HCT116 (cell line): Measurements from ENCODE around the gene MFN2. TPM values are rescaled to one million over a fixed set of nuclear protein-coding genes. Genes with fewer than 3 reads are reported as not detected.

Experiments
- ATAC-seq: fragments of 200-7000 bp; cut with Tn5 transposase; 2 replicates; pipeline ENCODE4 v1.9.1; 2020; ENCODE audit warnings: mild to moderate bottlenecking, moderate library complexity
- BruUV-seq: library from RNA; stranded (reverse); fragments of 400-500 nt; replicated peaks from 2 replicates; lab custom pipeline; 2021; lab: Mats Ljungman, UMichigan
- CTCF ChIA-PET: fragments of 300-600 bp; sonication (Branson Sonifier 250); formaldehyde crosslinking; loops from one replicate; lab custom pipeline; 2021; ENCODE audit warnings: antibody characterized with exemption; lab: Charles Lee
- POLR2A ChIA-PET: fragments of 300-600, 350-600 bp; sonication (Branson Sonifier 250); formaldehyde crosslinking; loops from one replicate; lab custom pipeline; 2021; ENCODE audit warnings: antibody characterized with exemption; lab: Charles Lee
- RAD21 ChIA-PET, 2 experiments: fragments of 300-600 bp; sonication (Branson Sonifier 250); formaldehyde crosslinking; loops; one replicate each; lab custom pipeline; 2023; ENCODE audit warnings: low total read pairs in 2 of 2; ENCODE audit not compliant: uncharacterized antibody in 2 of 2, unreplicated experiment in 2 of 2, low non-redundant PET in 1 of 2; lab: Charles Lee
- DNase-seq: peaks from one replicate; pipeline ENCODE4 v3.0.0-alpha.2; 2010; ENCODE audit warnings: low read depth, low spot score
- H2AFZ ChIP-seq: fragments of 200-600 bp; shearing (Covaris generic), sonication (generic); 2 replicates; pipeline ENCODE4 v1.6.1; 2017; ENCODE audit warnings: low read depth, mixed run types, mixed read lengths, antibody characterized with exemption, low read length; ENCODE audit not compliant: poor library complexity, severe bottlenecking
- H3K27ac ChIP-seq: 2 replicates; pipeline ENCODE4 v1.5.1; 2012; ENCODE audit warnings: low read depth, low read length
- H3K27me3 ChIP-seq: fragments of 200-600 bp; sonication (generic); 2 replicates; pipeline ENCODE4 v1.6.1; 2016; ENCODE audit warnings: mixed run types, low read length, mixed read lengths; ENCODE audit not compliant: insufficient read depth
- H3K36me3 ChIP-seq, 2 experiments: fragments of 200-500 bp in 1 of 2; fragments of 200-600 bp in 1 of 2; sonication (Bioruptor generic) in 1 of 2; sonication (generic) in 1 of 2; 2 replicates each; pipeline versions ENCODE4 v1.5.1 to v1.6.1; 2014 to 2016; ENCODE audit warnings: low read length in 2 of 2, inconsistent platforms in 1 of 2, mixed read lengths in 1 of 2, mixed run types in 1 of 2; ENCODE audit not compliant: insufficient read depth in 2 of 2, control insufficient read depth in 1 of 2
- H3K4me1 ChIP-seq, 2 experiments: fragments of 200-600 bp in 1 of 2; sonication (generic) in 1 of 2; 2 replicates each; pipeline versions ENCODE4 v1.5.1 to v1.6.1; 2012 to 2017; ENCODE audit warnings: low read length in 2 of 2, inconsistent platforms in 1 of 2, mild to moderate bottlenecking in 1 of 2, mixed read lengths in 1 of 2, mixed run types in 1 of 2, moderate library complexity in 1 of 2; ENCODE audit not compliant: insufficient read depth in 2 of 2, control insufficient read depth in 1 of 2
- H3K4me2 ChIP-seq: fragments of 200-600 bp; sonication (generic); 2 replicates; pipeline ENCODE4 v1.6.1; 2017; ENCODE audit warnings: mixed run types, low read length, mixed read lengths
- H3K4me3 ChIP-seq, 2 experiments: fragments of 200-600 bp in 1 of 2; sonication (generic) in 1 of 2; replicated peaks in 1 of 2; 2 replicates each; pipeline ENCODE4 v1.5.1; 2011 to 2016; ENCODE audit warnings: low read length in 2 of 2, control low read depth in 1 of 2, low read depth in 1 of 2, mild to moderate bottlenecking in 1 of 2, mixed read lengths in 1 of 2, mixed run types in 1 of 2
- H3K79me2 ChIP-seq: fragments of 200-600 bp; sonication (generic); 2 replicates; pipeline ENCODE4 v1.6.1; 2017; ENCODE audit warnings: mild to moderate bottlenecking, mixed run types, low read length, moderate library complexity, mixed read lengths; ENCODE audit not compliant: insufficient read depth
- H3K9ac ChIP-seq: fragments of 200-600 bp; sonication (generic); 2 replicates; pipeline ENCODE4 v1.6.1; 2016; ENCODE audit warnings: low read length, mixed read lengths
- H3K9me2 ChIP-seq: fragments of 200-600 bp; sonication (generic), shearing (Covaris generic); 2 replicates; pipeline ENCODE4 v1.6.1; 2017; ENCODE audit warnings: mixed run types, mild to moderate bottlenecking, moderate library complexity; ENCODE audit not compliant: insufficient read depth
- H3K9me3 ChIP-seq, 2 experiments: fragments of 200-500 bp in 1 of 2; fragments of 200-600 bp in 1 of 2; sonication (Bioruptor generic) in 1 of 2; sonication (generic) in 1 of 2; 2 replicates each; pipeline ENCODE4 v1.6.1; 2014 to 2017; ENCODE audit warnings: low read length in 2 of 2, mixed read lengths in 2 of 2, inconsistent platforms in 1 of 2, low read depth in 1 of 2, mild to moderate bottlenecking in 1 of 2, mixed run types in 1 of 2, moderate library complexity in 1 of 2; ENCODE audit not compliant: control insufficient read depth in 1 of 2, insufficient read depth in 1 of 2
- H4K20me1 ChIP-seq: fragments of 200-600 bp; sonication (generic), shearing (Covaris generic); 2 replicates; pipeline ENCODE4 v1.6.1; 2017; ENCODE audit warnings: mixed run types, mild to moderate bottlenecking, moderate library complexity; ENCODE audit not compliant: insufficient read depth
- EGR1 ChIP-seq: IDR thresholded peaks from 2 replicates; pipeline ENCODE4 v1.6.1; 2012; ENCODE audit warnings: low read depth
- ELF1 ChIP-seq: IDR thresholded peaks from 2 replicates; pipeline ENCODE4 v1.6.1; 2012; ENCODE audit warnings: low read depth, borderline replicate concordance
- EZH2phosphoT487 ChIP-seq: fragments of 200-600 bp; IDR thresholded peaks from 2 replicates; pipeline ENCODE4 v1.6.1; 2018; ENCODE audit warnings: antibody characterized with exemption, borderline replicate concordance
- JUND ChIP-seq: IDR thresholded peaks from 2 replicates; pipeline ENCODE4 v1.6.1; 2012
- POLR2AphosphoS5 ChIP-seq: IDR thresholded peaks from 2 replicates; pipeline ENCODE4 v1.6.1; 2011; ENCODE audit warnings: mild to moderate bottlenecking, low read depth, low read length, moderate library complexity
- REST ChIP-seq: IDR thresholded peaks from 2 replicates; pipeline ENCODE4 v1.6.1; 2012; ENCODE audit warnings: low read depth
- SIN3A ChIP-seq: IDR thresholded peaks from 2 replicates; pipeline ENCODE4 v1.6.1; 2012; ENCODE audit warnings: low read depth
- YY1 ChIP-seq: IDR thresholded peaks from 2 replicates; pipeline ENCODE4 v1.6.1; 2011; ENCODE audit warnings: low read length, low read depth, moderate library complexity, mild to moderate bottlenecking; ENCODE audit not compliant: insufficient replicate concordance; ENCODE audit errors: extremely low read depth
- ZBTB33 ChIP-seq: IDR thresholded peaks from 2 replicates; pipeline ENCODE4 v1.6.1; 2011; ENCODE audit warnings: mild to moderate bottlenecking, low read length, moderate library complexity; ENCODE audit not compliant: insufficient replicate concordance; ENCODE audit errors: extremely low read depth
- ZNF274 ChIP-seq: fragments of 200-500 bp; sonication (Bioruptor generic); IDR thresholded peaks from 2 replicates; pipeline ENCODE4 v1.6.1; 2014; ENCODE audit warnings: mild to moderate bottlenecking, low read depth, low read length, inconsistent platforms
- intact Hi-C: fragments of 100-400 bp; cut with micrococcal nuclease; formaldehyde crosslinking; loops from 2 replicates; pipeline ENCODE4 v1.10.0; 2022
- total RNA-seq: library from RNA; stranded (reverse); gene quantifications from one replicate; pipeline ENCODE4 v1.2.1, GENCODE V29; 2021; ENCODE audit not compliant: unreplicated experiment

Gene MFN2
- total RNA-seq, 1 experiment from 2014 or later = 83.0 TPM

- H3K4me2 ChIP-seq = no peak overlapping the region
- no peaks in the 10 kb centered on the region for H3K9me3 ChIP-seq
- no peaks in the 10 kb centered on the region for H3K9me2 ChIP-seq
- no peaks in the 10 kb centered on the region for H3K79me2 ChIP-seq
- intact Hi-C loops = no loop called here
- no peak overlapping the region for H3K4me3 ChIP-seq
- ATAC-seq (no peak), DNase-seq (no peak)
- no peak overlapping the region for H3K9ac ChIP-seq
- H3K36me3 ChIP-seq = no peaks in the 10 kb centered on the region
- H3K4me1 ChIP-seq = peaks cover 11 to 25% of the 10 kb centered on the region in 2 experiments
- BruUV-seq = no TSS peak
- H2AFZ ChIP-seq = no peak overlapping the region
- ChIA-PET RAD21 (no interaction called here), CTCF (no interaction called here), POLR2A (no interaction called here)
- no peaks in the 10 kb centered on the region for H3K27me3 ChIP-seq
- no peaks in the 10 kb centered on the region for H4K20me1 ChIP-seq
- no peak for TF ChIP-seq ZBTB33
- TF ChIP-seq ELF1 = no peak
- TF ChIP-seq YY1 = no peak
- no peak for TF ChIP-seq SIN3A
- TF ChIP-seq JUND = no peak
- no peak for TF ChIP-seq EGR1
- no peak for TF ChIP-seq POLR2AphosphoS5
- TF ChIP-seq EZH2phosphoT487 = no peak
- TF ChIP-seq ZNF274 = no peak
- TF ChIP-seq REST = no peak
- H3K27ac ChIP-seq = no peak overlapping the region
Measured at GRCh38 chr1:12053752-12054548, 73.7 kb downstream of the MFN2 start.
